Colonic mucosa (tissue), 2 donors: Measurements from ENCODE around the gene DNAJA2. TPM values are rescaled to one million over a fixed set of nuclear protein-coding genes. Genes with fewer than 3 reads are reported as not detected.

Source experiments
- total RNA-seq, 2 donors: library from RNA; stranded (reverse); fragmentation: NEBNext Ultra II Directional in 1 of 2; extraction: Animal tissue kit (Norgen Biotek cat#: 25700) in 1 of 2; gene quantifications; one replicate each; pipeline ENCODE4 v1.2.1, GENCODE V29; 2021
- donor health status: DM: no; HTN: no; CAD: no.
- donor health status: DM: no; HTN: no; CAD: no.

The DNAJA2 gene
- total RNA-seq, 2 donors from 2014 or later, result 58.2 to 70.4 TPM

Other genes with a start within 250 kb of the DNAJA2 start
- gene MYLK3, start 225.3 kb downstream of the DNAJA2 start, total RNA-seq, result under 1 TPM in 1 of 2 donors, not detected in 1; 0.58 TPM
- 1 to 10 TPM; 4.8 to 6.7 TPM for gene C16orf87, start 142.5 kb downstream of the DNAJA2 start, total RNA-seq
- gene GPT2, start 89.3 kb downstream of the DNAJA2 start, total RNA-seq, result 10 to 100 TPM; 28.8 to 45.3 TPM
- 10 to 100 TPM in 1 of 2 donors, 1 to 10 TPM in 1; 3.6 to 19.0 TPM for gene NETO2, start 170.3 kb upstream of the DNAJA2 start, total RNA-seq